Peyer's patch (tissue), 4 donors: ENCODE data around the gene HHAT. TPM values are rescaled to one million over a fixed set of nuclear protein-coding genes. Genes with fewer than 3 reads are reported as not detected.

ENCODE experiments used
- DNase-seq, 3 donors: peaks; one replicate each; pipeline ENCODE4 v3.0.0-alpha.2; 2017 to 2019
- H3K27ac ChIP-seq, 4 donors: fragments of 200-600 bp; sonication (generic); one replicate each; pipeline ENCODE4 v1.5.1; 2016 to 2019
- H3K27me3 ChIP-seq, 2 donors: fragments of 200-600 bp; sonication (generic); one replicate each; pipeline ENCODE4 v1.5.1; 2019
- H3K36me3 ChIP-seq, 3 donors: fragments of 200-600 bp; sonication (generic); one replicate each; pipeline ENCODE4 v1.5.1; 2016 to 2019
- H3K4me1 ChIP-seq, 4 donors: fragments of 200-600 bp; sonication (generic); one replicate each; pipeline ENCODE4 v1.5.1; 2016 to 2019
- H3K4me3 ChIP-seq, 4 donors: fragments of 200-600 bp; sonication (generic); 1 replicate in 3 of 4; 2 replicates in 1 of 4; pipeline ENCODE4 v1.5.1; 2016 to 2019; ENCODE audit warnings: mild to moderate bottlenecking in 1 of 4
- H3K9me3 ChIP-seq, 4 donors: fragments of 200-600 bp; sonication (generic); one replicate each; pipeline ENCODE4 v1.5.1; 2016 to 2019; ENCODE audit warnings: mild to moderate bottlenecking in 1 of 4
- CTCF ChIP-seq, 6 experiments: fragments of 450-650 bp in 4 of 6; fragments of 200-600 bp in 2 of 6; sonication (generic) in 1 of 6; IDR thresholded peaks; one replicate each; pipeline ENCODE4 v1.5.1; 2017 to 2019; ENCODE audit warnings: antibody characterized with exemption in 6 of 6, mild to moderate bottlenecking in 3 of 6, moderate library complexity in 1 of 6
- POLR2A ChIP-seq, 2 donors: fragments of 450-650 bp; IDR thresholded peaks; one replicate each; pipeline ENCODE4 v1.5.1; 2017; ENCODE audit warnings: antibody characterized with exemption in 2 of 2, mild to moderate bottlenecking in 2 of 2, moderate library complexity in 2 of 2
- total RNA-seq, 4 donors: library from RNA; depleted of rRNA; stranded (reverse); fragments of >200 nt; gene quantifications; one replicate each; pipeline ENCODE4 v1.1.0, GENCODE V29; 2016

Gene HHAT
- total RNA-seq, 4 donors from 2014 or later, result 2.3 to 16.9 (median 7.3) TPM

GRCh38 chr1:210557426-210558077, 228.8 kb downstream of the HHAT start:
- Histone ChIP-seq H3K27ac (no peak overlapping the region), H3K9me3 (no peaks in the 10 kb centered on the region), H3K4me1 (no peaks in the 10 kb centered on the region), H3K27me3 (no peaks in the 10 kb centered on the region), H3K4me3 (no peak overlapping the region), H3K36me3 (no peaks in the 10 kb centered on the region)
- TF ChIP-seq POLR2A (IDR thresholded peaks at IDR 0.05), result no peak
- no peak for TF ChIP-seq CTCF (IDR thresholded peaks at IDR 0.05)
- DNase-seq, result no peak

GRCh38 chr1:210558302-210558701, 229.6 kb downstream of the HHAT start:
- no peaks in the 10 kb centered on the region for H3K9me3 ChIP-seq
- TF ChIP-seq CTCF (IDR thresholded peaks at IDR 0.05) (no peak), POLR2A (IDR thresholded peaks at IDR 0.05) (no peak)
- no peak for DNase-seq

GRCh38 chr1:210565306-210565705, 236.6 kb downstream of the HHAT start:
- no peaks in the 10 kb centered on the region for H3K27me3 ChIP-seq
- DNase-seq, result no peak
- H3K36me3 ChIP-seq, result no peaks in the 10 kb centered on the region
- no peak overlapping the region for H3K27ac ChIP-seq
- H3K9me3 ChIP-seq, result no peaks in the 10 kb centered on the region
- H3K4me1 ChIP-seq, result no peaks in the 10 kb centered on the region
- no peak overlapping the region for H3K4me3 ChIP-seq
- TF ChIP-seq POLR2A (IDR thresholded peaks at IDR 0.05) (no peak), CTCF (IDR thresholded peaks at IDR 0.05) (no peak)

More at GRCh38 chr1:210558302-210558701, 229.6 kb downstream of the HHAT start:
- Histone ChIP-seq H3K27me3 (no peaks in the 10 kb centered on the region), H3K27ac (no peak overlapping the region), H3K4me3 (no peak overlapping the region), H3K4me1 (no peaks in the 10 kb centered on the region), H3K36me3 (no peaks in the 10 kb centered on the region)

GRCh38 chr1:210568631-210569030, 239.9 kb downstream of the HHAT start:
- Histone ChIP-seq H3K27me3 (no peaks in the 10 kb centered on the region), H3K4me3 (no peak overlapping the region), H3K27ac (no peak overlapping the region), H3K9me3 (no peaks in the 10 kb centered on the region), H3K4me1 (no peaks in the 10 kb centered on the region), H3K36me3 (no peaks in the 10 kb centered on the region)
- no peak for DNase-seq
- TF ChIP-seq CTCF (IDR thresholded peaks at IDR 0.05), result no peak
- TF ChIP-seq POLR2A (IDR thresholded peaks at IDR 0.05), result no peak

- TF ChIP-seq CTCF (IDR thresholded peaks at IDR 0.05) (no peak), POLR2A (IDR thresholded peaks at IDR 0.05) (no peak)
- DNase-seq, result no peak
- H3K36me3 ChIP-seq, result no peaks in the 10 kb centered on the region
- no peaks in the 10 kb centered on the region for H3K27me3 ChIP-seq
- H3K4me1 ChIP-seq, result no peaks in the 10 kb centered on the region
- H3K4me3 ChIP-seq, result no peak overlapping the region
- no peak overlapping the region for H3K27ac ChIP-seq
- H3K9me3 ChIP-seq, result no peaks in the 10 kb centered on the region
These were observed 241.4 kb downstream of the HHAT start for GRCh38 chr1:210570116-210570515.
